GM12874 (cell line): ENCODE measurements around the gene MVD.

Experiments used
- TF ChIP-seq, protein P1 (sequence below): IDR thresholded peaks from 2 replicates; pipeline ENCODE4 v1.5.1; 2011; ENCODE audit warnings: low read depth, mild to moderate bottlenecking, control low read depth, low read length, moderate library complexity; ENCODE audit not compliant: insufficient read depth

MVD gene

DNA sequence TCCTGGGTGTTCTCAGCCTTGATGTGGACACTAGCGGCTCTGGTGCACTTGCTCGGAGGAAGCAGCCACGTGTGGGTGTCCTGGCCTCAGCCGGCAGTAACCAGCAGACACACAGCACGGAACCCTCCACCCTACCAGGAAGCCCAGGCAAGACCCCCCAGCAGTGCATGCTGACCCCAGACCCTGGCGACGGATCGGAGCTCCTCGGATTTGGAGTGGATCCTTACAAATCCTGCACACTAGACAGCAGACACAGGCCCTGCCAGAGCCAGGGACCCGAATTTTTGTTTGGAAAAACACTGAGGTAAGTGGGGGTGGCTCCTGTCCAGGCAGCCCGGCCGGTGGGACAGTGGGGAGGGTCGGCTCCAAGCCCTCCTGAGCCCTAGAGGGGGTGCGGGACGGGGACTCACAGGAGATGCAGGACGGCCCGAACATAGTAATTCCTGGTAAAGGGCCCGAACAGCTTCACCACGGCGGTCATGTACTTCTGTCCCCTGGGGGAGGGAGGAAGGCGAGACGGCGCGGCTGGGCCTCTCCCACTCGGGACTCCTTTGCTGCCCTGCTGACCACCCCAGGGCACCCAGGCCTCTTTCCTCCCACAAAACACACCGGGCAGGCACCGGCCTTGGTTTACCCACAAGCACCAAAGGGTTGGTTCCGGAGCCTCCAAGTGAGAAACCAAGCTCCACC, 16.4 kb downstream of the MVD start:
- TF ChIP-seq, protein P1, sequence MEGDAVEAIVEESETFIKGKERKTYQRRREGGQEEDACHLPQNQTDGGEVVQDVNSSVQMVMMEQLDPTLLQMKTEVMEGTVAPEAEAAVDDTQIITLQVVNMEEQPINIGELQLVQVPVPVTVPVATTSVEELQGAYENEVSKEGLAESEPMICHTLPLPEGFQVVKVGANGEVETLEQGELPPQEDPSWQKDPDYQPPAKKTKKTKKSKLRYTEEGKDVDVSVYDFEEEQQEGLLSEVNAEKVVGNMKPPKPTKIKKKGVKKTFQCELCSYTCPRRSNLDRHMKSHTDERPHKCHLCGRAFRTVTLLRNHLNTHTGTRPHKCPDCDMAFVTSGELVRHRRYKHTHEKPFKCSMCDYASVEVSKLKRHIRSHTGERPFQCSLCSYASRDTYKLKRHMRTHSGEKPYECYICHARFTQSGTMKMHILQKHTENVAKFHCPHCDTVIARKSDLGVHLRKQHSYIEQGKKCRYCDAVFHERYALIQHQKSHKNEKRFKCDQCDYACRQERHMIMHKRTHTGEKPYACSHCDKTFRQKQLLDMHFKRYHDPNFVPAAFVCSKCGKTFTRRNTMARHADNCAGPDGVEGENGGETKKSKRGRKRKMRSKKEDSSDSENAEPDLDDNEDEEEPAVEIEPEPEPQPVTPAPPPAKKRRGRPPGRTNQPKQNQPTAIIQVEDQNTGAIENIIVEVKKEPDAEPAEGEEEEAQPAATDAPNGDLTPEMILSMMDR = no peak

DNA sequence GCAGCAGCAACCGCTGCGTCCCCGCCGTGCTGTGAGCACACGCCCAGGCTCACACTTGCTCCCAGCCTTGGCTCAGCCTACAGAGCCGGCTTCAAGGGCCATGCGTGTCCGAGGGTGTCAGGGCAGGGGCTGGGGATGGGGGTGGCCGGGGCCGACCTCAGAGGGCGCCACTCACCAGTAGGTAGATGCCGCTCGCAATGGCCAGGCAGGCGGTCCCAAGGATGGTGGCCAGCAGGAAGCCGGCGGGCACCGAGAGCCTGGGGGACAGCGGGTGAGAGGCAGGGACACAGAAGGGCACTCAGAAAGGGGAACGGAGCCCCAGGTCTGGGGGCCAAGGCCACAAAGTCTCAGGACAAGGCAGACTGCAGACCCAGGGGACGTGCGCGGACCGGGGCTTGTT, 16.9 kb downstream of the MVD start:
- TF ChIP-seq, protein P1 = no peak

DNA sequence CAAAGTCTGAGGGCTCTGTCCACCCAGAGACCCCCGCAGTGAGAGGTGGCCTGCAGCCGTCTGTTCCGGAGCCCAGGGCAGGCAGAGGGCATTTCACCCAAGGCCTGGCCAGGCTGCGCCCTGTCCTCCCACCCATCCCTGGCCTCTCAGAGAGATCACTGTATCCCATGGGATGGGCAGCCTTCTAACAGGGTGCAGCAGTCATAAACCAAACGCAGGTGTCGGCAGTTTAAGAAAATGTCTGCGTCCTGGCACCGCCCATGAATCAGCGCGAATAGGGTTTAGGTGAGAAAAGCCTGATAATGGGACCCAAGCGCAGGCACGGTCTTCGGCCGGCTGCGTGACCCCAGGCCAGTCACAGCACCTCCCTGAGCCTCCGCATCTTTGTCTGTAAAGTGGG, 17.4 kb downstream of the MVD start:
- TF ChIP-seq, protein P1 = no peak

DNA sequence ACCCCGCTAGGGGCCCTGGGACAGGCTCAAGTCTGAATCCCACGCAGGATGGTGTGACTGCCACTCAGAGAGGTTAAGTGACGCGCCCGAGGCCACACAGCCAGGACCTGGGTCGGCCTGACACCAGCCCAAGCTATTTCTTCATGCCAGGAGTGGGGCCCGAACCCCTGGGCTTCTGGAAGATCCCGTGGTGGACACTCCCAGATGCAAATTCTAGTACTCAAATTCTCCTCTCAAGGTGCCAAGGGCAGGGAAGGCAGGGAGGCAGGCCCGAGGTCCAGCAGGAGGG, 19.3 kb downstream of the MVD start:
- TF ChIP-seq, protein P1 = no peak

DNA sequence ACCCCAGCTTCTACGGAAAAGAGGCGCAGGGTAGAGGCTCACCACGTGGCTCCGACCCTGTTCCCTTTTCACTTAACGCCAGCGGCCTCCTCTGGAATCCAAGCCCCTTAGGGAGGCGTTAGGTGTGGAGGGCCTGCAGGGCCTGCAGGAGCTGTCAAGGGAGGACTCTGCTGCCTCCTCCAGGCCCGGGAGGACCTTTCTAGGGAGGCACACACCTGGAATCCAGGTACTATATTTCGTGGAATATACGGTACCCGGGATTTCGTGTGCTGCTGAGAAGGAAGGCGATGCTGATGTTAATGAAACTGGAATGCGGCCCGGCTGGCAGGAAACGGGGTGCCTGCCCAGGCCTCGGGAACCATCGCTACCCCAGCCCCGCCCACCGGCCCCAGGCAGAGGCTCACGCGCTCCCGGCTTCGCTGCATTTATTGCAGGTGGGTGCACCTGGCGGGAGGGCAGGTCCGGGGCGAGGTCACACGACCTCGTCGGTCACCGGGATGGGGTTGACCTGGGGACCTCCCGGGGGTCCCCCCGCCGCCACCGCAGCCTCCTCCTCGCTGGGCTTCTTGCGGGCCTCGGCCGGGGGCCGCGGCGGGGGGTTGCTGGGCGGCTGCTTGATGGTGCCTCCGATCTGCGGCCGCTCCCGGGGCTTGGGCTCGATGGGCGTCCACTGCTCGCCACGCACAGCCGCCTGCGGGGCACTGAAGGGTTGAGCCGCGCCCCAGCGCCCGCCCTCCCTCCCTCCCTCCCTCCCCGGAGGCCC, 19.8 kb downstream of the MVD start:
- TF ChIP-seq, protein P1 = no peak

DNA sequence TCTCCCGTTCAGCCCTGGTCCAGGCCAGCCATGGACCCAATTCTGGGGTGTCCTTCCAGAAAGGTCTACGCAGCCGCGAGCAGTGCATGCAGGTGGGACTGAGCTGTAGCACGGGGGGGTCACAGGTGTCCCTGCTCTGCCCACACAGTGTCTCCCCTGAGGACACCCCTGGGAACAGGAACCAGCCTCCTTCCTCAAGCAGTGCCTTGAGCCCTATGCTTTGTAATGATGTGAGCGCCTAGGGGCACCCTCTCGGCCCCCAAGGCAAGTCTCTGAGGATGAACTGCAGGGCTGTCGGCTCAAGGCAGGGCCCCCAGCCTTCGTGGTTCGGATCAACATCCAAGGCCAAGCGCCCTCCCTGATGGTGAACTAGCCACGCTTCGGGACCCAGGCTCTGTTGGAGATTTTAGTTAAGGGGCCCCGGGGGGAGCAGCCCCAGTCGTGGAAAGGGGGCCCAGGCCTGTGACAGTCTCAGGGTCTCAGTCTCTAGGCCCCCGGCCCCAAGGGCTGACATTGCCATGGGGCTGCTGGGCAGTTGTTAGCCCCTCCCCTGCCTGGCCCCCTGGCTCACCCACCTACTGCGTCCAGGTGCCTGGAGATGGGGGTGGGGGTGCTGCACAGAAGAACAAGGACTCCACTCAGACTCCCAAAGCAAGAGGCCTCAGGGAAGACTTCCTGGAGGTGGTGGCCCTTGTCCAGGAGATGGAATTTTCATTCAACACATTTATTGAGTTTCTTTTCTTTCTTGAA, 22.2 kb downstream of the MVD start:
- TF ChIP-seq, protein P1 = no peak

DNA sequence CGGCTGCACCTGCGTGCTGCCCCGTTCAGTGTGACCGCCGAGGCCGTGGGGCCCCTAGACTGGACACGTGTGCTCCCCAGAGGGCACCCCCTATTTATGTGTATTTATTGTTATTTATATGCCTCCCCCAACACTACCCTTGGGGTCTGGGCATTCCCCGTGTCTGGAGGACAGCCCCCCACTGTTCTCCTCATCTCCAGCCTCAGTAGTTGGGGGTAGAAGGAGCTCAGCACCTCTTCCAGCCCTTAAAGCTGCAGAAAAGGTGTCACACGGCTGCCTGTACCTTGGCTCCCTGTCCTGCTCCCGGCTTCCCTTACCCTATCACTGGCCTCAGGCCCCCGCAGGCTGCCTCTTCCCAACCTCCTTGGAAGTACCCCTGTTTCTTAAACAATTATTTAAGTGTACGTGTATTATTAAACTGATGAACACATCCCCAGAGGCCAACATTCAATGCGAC, 22.8 kb downstream of the MVD start:
- TF ChIP-seq, protein P1 = no peak
